Measurements from ENCODE around the gene CNTN1. TPM values are rescaled to one million over a fixed set of nuclear protein-coding genes. Genes with fewer than 3 reads are reported as not detected.

Gene CNTN1
- polyA plus RNA-seq, 1 of the 3 experiments (the other 2 are of a cell fraction) = 0.13 TPM

- TF ChIP-seq EZH2phosphoT487 (IDR thresholded peaks at IDR 0.05; ENCODE audit: borderline replicate concordance, low read depth) (no peak), CTCF (IDR thresholded peaks at IDR 0.05) (no peak), TAF1 (IDR thresholded peaks at IDR 0.05; ENCODE audit: borderline replicate concordance, low read depth, low read length) (no peak), REST (IDR thresholded peaks at IDR 0.05; ENCODE audit: low read depth, low read length) (no peak), CHD2 (IDR thresholded peaks at IDR 0.05; ENCODE audit: low read length, partially characterized antibody) (no peak), FOSL2 (IDR thresholded peaks at IDR 0.05; ENCODE audit: borderline replicate concordance, low read depth) (no peak), TEAD4 (IDR thresholded peaks at IDR 0.05; ENCODE audit: borderline replicate concordance, insufficient read depth) (no peak), PBX3 (IDR thresholded peaks at IDR 0.05) (no peak), SIN3A (IDR thresholded peaks at IDR 0.05; ENCODE audit: borderline replicate concordance, low read depth, low read length) (no peak), JUND (IDR thresholded peaks at IDR 0.05) (no peak), MAX (IDR thresholded peaks at IDR 0.05; ENCODE audit: low read depth) (no peak), RCOR1 (IDR thresholded peaks at IDR 0.05; ENCODE audit: low read length) (no peak)
- DNase-seq = no peak
- no peaks in the 10 kb centered on the region for H3K9me3 ChIP-seq
- no peaks in the 10 kb centered on the region for H4K20me1 ChIP-seq (ENCODE audit: insufficient read depth)
- H3K36me3 ChIP-seq (replicated peaks in 1 of 2; ENCODE audit: control insufficient read depth in 1 of 2, insufficient read depth in 2 of 2, low read length in 1 of 2) = no peaks in the 10 kb centered on the region
- no peaks in the 10 kb centered on the region for H3F3A ChIP-seq (replicated peaks; ENCODE audit: insufficient read depth)
- H3K4me2 ChIP-seq = no peak overlapping the region
- 66% methylated on average over 8 of the region's 8 CpGs for WGBS (ENCODE audit: low lambda C conversion rate)
- H3K27me3 ChIP-seq (ENCODE audit: insufficient read depth) = no peaks in the 10 kb centered on the region
- H3K79me2 ChIP-seq (ENCODE audit: insufficient read depth) = no peaks in the 10 kb centered on the region
- ChIA-PET POLR2A (no interaction called here), CTCF (interaction anchor here (0.7 kb wide), 1 partner anchor 10 kb away, joined by 3 read pairs; no protein-coding TSS in a partner anchor)
- no peak overlapping the region for H3K27ac ChIP-seq (ENCODE audit: low read depth in 2 of 2, low read length in 1 of 2)
- H2AFZ ChIP-seq (ENCODE audit: low read depth) = 0 out of 2 replicates have a peak overlapping the region, but pooled peaks have one; percentile 16
- no peak overlapping the region for H3K4me3 ChIP-seq (ENCODE audit: low read depth in 2 of 2, low read length in 1 of 2)
- H3K9ac ChIP-seq = no peak overlapping the region
- no peaks in the 10 kb centered on the region for H3K9me2 ChIP-seq
- no peaks in the 10 kb centered on the region; a peak in 1 of 4 replicates for H3K4me1 ChIP-seq (ENCODE audit: control insufficient read depth in 1 of 2, insufficient read depth in 2 of 2, low read depth in 1 of 2, low read length in 1 of 2)
Observed at GRCh38 chr12:40768125-40768864, 76.1 kb downstream of the CNTN1 start.
